SKM-1 (cell line): Measurements from ENCODE around the gene ADAM22.

Experiments
- DNase-seq: peaks from one replicate; lab custom pipeline; 2025; ENCODE audit not compliant: unreplicated experiment; lab: John Stamatoyannopoulos, UW

ADAM22 gene

DNA sequence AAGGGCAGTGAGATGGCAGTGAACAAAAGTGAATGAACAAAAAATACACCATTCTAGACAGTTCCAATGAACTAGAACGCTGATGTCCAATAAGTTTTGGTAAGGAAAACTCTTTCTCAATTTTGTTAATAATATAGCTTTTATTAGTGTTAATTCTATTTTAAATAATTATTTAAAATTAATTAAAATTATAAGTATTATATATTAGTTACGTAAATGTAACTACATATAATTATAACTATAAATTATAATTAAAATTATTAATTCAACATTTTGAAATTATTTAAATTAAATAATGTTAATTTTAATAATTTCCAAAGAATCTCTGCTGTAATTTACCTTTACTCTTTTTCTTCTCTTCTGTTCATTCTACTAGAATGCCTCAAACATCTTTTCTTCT is 280.4 kb downstream of the ADAM22 start:
- DNase-seq, result no peak

- no peak for DNase-seq
Measured at GRCh38 chr7:88215295-88215694, 281.2 kb downstream of the ADAM22 start.

GRCh38 chr7:88216276-88216675 is 282.2 kb downstream of the ADAM22 start:
- DNase-seq, result no peak

GRCh38 chr7:88217675-88218428 is 283.8 kb downstream of the ADAM22 start:
- DNase-seq, result no peak

DNA sequence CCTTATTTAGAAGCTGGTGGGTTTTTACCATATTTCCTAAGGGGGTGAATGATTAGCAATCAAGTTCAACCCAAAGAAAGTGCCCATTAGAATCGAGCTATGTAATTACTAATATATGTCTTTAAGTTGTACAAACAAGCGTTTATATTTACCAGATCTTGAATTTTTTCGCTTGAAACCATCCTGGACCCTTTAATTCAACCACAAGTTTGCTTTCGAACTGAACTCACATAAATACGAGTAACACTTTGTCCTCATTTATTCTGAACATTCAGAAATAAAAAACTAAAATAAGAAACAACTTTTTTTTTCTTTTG is 284.3 kb downstream of the ADAM22 start:
- DNase-seq, result no peak

- DNase-seq, result peak; percentile 4
Measured at GRCh38 chr7:88218836-88219605, 285.0 kb downstream of the ADAM22 start.

DNA sequence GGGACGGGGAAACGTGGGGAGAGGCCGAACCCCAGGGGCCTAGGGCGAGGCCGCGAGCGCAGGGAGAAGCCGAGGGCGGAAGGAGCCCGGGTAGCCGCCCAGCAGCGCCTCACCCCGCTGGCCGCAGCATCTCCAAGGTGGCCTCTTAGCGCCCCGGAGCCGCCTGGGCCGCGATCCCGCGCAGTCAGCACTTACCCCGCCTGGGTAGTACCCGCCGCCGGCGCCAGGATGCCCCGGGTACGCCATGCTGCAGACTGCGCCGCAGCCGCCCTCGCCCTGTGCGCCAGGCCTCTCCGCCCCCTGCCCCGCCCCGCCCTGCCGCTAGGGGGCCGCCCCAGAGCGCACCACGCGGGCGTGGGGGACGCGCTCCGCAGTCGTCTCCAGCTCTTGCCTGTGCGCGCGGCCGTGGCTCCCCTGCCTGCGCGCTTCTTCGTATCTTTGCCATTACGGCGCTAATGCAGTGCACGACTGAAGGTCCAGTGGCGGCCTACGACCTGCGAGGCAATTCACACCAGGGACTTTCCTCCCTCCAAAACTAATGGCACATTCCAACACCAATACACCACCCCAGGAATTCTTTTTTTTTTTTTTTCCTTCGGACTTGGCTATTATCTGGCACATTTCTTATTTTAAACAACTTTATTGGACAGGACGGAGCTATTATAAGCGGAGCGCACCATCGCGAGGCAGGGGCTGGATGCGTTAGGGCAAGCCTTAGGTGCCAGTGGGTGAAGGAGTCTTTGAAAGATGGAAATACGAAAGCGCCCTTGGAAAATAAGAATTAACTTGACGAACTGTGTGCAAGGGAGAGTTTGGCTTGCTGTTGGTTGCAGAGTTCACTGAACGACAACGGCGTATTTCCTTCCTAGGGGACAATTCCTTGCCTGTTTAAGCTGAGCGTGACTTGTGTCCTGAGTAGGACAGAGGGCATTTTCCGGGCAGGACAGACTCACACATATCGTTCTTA is 286.0 kb downstream of the ADAM22 start, which contains the start of gene SRI:
TSS of gene SRI (minus strand) at position 258 of the 967 bp plus-strand sequence. CDS start at position 246, 12 bp downstream.
- DNase-seq, result peak; percentile 75

- DNase-seq, result no peak
Measured at GRCh38 chr7:88223265-88223664, 289.2 kb downstream of the ADAM22 start.

DNA sequence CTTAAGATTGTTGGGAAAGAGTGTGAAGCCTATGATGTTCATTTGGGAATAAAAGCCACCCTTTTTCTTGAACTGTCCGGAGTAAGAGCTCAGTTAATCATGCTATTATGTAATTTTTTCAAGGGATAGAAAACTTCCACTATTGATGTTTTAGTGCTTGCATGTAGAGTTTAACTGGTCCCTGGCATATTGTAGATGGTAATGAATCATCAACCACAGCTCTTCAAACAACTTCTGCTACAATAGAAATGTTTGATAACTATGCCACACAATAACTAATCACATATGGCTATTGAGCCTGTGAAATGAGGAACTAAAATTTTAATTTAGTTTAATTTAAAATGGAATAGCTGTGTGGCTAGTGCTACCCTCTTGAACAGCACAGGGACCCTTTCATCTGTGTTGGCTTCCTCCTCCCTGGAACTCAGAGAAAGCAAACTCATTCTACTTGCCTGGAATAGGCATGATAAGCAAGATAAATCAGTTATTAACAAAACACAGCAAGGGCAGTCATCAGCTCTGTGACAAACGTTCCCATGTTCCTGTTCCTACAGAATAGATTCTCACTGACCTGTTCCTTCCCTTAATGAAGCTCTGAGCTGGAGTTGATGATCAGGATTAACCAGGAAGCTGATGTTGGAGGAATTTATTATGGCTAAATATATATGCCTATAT is 290.7 kb downstream of the ADAM22 start:
- no peak for DNase-seq

GRCh38 chr7:88226201-88226600 is 292.1 kb downstream of the ADAM22 start:
- DNase-seq, result no peak

- no peak for DNase-seq
Measured at GRCh38 chr7:88226886-88227516, 292.9 kb downstream of the ADAM22 start.

GRCh38 chr7:88229302-88229995 is 295.4 kb downstream of the ADAM22 start:
- DNase-seq, result no peak

DNA sequence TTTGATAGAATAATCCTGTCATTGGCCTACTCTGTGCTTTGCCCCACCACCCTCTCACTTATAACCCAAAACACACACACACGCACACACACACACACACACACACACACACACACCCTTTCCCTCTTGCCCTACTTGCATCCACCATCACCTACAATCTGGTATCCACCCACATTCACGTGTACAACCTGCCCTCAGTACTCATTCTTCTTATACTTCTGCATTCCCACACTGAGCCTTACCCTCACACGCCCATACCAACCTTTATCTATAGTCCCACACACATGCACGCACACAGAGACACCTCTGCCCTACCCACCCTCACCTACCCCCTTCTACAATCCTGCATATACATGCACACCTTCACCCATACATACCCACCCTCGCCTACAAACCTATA is 296.6 kb downstream of the ADAM22 start:
- no peak for DNase-seq

- DNase-seq, result no peak
Measured at GRCh38 chr7:88233828-88234227, 299.8 kb downstream of the ADAM22 start.

GRCh38 chr7:88239852-88240251 is 305.8 kb downstream of the ADAM22 start:
- DNase-seq, result no peak

GRCh38 chr7:88243345-88243909 is 309.4 kb downstream of the ADAM22 start:
- peak; percentile 50 for DNase-seq

DNA sequence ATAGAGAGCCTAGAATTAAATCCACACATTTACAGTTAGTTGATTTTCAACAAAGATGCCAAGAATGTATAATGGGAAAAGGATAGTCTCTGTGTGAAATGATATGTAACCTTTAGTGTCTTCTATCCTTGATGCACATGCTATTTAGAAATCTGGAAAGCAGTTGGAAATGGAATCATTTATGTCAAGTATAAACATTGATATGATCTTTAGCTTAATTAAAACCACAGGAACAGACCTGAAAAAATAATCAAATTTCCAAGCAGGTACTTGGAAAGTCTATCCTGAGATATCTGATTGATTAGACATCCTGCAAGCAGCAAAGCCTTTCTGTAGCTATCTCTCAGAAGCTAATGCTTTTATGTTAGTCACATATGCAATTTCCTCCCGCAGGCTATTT is 310.2 kb downstream of the ADAM22 start:
- no peak for DNase-seq
